GM18867 (cell line): Measurements from ENCODE around the gene ZBP1.

Source experiments
- ATAC-seq: cut with Tn5 transposase; IDR thresholded peaks from one replicate; pipeline ENCODE4 v1.9.1; 2021; ENCODE audit warnings: mild to moderate bottlenecking, moderate library complexity; ENCODE audit not compliant: unreplicated experiment

ZBP1 gene

DNA sequence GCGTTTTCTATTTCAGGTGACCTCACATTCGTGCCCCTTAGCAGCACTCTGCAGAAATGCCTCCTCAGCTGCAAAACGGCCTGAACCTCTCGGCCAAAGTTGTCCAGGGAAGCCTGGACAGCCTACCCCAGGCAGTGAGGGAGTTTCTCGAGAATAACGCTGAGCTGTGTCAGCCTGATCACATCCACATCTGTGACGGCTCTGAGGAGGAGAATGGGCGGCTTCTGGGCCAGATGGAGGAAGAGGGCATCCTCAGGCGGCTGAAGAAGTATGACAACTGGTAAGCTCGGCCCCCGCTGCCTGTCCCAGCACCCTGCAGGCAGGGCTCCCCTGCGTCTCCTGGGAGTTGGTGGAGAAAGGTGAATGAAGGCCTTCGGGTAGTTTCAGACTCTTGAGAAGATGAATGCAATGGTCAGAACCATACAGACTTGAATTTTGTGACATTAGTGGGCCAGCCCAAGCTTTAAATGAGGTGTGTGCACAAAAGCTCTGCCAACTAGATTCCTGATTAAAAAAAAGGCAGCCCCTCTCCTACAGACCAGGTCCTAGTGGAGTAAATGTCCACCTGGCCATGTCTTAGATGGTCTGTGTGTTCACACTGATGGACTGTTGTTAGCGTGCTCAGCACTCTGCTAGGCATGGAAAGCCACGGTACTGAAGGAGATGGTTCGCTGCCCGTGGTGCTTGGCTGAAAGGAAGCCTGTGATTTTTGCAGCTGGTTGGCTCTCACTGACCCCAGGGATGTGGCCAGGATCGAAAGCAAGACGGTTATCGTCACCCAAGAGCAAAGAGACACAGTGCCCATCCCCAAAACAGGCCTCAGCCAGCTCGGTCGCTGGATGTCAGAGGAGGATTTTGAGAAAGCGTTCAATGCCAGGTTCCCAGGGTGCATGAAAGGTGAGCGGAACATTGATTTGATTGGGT lies 58.6 kb downstream of the ZBP1 start:
- no peak for ATAC-seq

GRCh38 chr20:57560554-57561355 lies 59.5 kb downstream of the ZBP1 start, which contains the start of gene PCK1:
PCK1 (plus strand) TSS chr20:57561110; CDS start chr20:57561412, 302 bp downstream.
- no peak for ATAC-seq

GRCh38 chr20:57559658-57560553 lies 60.3 kb downstream of the ZBP1 start:
- no peak for ATAC-seq

DNA sequence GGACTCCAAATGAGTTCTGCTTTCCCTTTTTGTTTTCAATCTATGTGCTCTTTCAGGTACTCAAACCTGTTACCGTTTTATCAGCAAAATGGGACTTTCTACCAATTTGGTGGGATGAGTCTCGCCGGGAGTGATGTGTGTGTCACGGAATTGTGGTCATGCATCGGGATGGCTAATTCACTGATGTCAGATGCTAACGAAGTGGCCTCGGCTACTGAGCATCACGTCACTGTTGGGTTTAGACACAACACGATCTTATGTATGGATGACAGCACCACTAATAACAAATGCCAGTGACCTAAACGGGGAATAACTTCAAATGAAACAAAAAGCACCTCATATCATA lies 61.0 kb downstream of the ZBP1 start:
- no peak for ATAC-seq

DNA sequence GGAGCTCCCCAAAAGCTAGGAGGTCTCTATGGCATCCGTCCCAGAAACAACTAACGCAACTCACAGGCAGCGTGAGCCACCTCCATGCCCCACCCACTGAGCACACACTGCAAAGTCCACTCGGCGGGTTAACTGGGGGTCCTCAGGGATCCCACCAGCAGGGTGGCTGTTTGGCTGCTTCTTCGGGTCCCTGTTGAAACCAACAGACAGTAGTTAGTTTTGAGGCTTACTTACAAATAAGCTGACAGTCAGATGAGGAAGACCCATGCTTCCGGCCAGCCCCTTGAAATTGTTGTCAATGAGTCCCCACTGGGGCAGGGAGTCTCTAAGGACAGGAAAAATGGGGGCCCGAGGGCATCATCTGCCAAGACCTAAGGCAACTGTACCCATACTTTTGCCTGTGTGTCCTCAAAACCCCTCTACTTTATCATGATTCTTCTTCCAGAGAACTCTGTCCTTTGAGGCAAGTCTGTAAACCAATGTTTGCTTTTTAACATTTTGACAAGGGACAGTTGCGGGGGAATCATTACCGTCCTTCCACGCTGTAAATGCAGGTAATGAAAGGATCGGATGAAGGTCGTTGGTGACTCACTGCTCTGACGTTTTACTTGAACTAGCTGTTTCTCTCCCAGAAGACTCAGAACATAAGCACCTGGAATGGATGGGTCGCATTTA lies 61.5 kb downstream of the ZBP1 start:
- ATAC-seq: no peak

GRCh38 chr20:57557926-57558613 lies 62.2 kb downstream of the ZBP1 start:
- ATAC-seq: no peak

DNA sequence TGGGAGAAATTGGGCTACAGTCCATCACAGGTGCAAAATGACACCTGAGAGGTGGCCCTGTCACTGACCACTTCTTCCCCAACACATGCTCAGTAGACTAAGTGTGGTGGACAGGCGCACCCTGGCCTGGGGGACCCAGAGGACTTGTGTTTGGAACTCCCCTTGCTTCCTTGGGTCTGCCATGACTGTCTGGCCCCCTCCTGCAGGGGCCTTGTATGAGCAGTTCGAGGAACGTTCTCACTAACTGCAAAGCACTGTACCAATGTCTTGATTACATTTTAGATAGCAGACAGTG lies 63.3 kb downstream of the ZBP1 start:
- no peak for ATAC-seq

DNA sequence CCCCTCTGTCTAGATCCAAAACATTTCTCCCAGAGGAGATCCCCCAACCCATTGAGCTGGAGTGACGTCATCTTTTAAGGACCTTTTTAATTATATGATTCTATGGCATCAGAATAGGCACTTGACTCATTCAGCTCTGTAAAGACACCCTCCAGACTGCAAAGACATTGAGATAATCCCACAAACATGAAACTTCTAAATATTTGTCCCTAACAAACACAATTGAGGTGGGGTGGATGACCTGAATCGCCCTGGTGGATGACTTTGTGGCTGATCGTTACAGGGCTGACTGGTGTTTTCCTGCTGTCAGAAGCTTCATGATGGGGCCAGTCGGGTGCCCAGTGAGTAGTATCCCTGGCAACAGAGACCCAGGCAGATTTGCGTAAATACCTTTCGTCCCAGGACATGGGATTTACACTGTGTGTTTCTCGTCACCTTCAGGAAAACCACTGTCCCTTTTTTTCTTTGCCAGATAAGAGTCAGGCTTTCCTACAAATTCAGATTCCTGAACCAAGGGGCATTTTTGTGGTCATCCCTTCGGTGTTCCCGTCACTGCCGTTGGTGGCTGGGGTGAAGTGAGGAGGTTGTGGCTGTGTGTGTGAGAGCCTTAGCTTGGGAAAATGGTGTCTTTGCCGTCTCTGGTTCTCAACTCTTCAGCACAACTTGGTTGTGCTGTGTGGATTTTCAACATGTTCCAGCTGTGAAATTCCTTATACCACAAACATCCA lies 64.6 kb downstream of the ZBP1 start:
- ATAC-seq: no peak
